ENCODE results near the gene GLIS2.
A peak's percentile ranks its signal among the peaks of the same experiment; 100 is the strongest.
"Not testable (repeated sequence)": the region's sequence is repeated elsewhere in the genome, so short reads cannot be mapped to it uniquely, and the experiment has no call there.

The GLIS2 gene

DNA sequence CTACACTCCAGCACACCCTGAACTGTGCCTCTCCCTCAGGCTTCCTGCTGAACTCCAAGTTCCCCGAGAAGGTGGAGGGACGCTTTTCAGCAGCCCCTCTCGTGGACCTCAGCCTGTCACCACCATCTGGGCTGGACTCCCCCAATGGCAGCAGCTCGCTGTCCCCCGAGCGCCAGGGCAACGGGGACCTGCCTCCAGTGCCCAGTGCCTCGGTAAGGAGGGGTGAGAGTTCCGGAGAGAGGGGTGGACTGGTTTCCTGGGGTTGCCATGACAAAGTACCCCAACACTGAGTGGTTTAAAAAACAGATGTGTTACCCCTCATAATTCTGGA lies 17.4 kb downstream of the GLIS2 start:
- Histone ChIP-seq H3K36me3 (peaks cover 43% of the 10 kb centered on the region), H3K27me3 (ENCODE audit: insufficient read depth, low read depth, severe bottlenecking) (no peaks in the 10 kb centered on the region), H3K27ac (no peak overlapping the region), H3K4me3 (ENCODE audit: low read depth, low read length) (no peak overlapping the region), H3K9me3 (ENCODE audit: severe bottlenecking) (no peaks in the 10 kb centered on the region)
- no peak for TF ChIP-seq CTCF (IDR thresholded peaks at IDR 0.05; ENCODE audit: low read depth, low read length)
- DNase-seq = no peak

GRCh38 chr16:4333714-4334113 lies 17.8 kb downstream of the GLIS2 start:
- not testable (repeated sequence) for H3K4me3 ChIP-seq (ENCODE audit: low read depth, low read length); H3K27me3 ChIP-seq (ENCODE audit: insufficient read depth, low read depth, severe bottlenecking); H3K27ac ChIP-seq; DNase-seq; H3K9me3 ChIP-seq (ENCODE audit: severe bottlenecking)
- peaks cover 48% of the 10 kb centered on the region for H3K36me3 ChIP-seq

DNA sequence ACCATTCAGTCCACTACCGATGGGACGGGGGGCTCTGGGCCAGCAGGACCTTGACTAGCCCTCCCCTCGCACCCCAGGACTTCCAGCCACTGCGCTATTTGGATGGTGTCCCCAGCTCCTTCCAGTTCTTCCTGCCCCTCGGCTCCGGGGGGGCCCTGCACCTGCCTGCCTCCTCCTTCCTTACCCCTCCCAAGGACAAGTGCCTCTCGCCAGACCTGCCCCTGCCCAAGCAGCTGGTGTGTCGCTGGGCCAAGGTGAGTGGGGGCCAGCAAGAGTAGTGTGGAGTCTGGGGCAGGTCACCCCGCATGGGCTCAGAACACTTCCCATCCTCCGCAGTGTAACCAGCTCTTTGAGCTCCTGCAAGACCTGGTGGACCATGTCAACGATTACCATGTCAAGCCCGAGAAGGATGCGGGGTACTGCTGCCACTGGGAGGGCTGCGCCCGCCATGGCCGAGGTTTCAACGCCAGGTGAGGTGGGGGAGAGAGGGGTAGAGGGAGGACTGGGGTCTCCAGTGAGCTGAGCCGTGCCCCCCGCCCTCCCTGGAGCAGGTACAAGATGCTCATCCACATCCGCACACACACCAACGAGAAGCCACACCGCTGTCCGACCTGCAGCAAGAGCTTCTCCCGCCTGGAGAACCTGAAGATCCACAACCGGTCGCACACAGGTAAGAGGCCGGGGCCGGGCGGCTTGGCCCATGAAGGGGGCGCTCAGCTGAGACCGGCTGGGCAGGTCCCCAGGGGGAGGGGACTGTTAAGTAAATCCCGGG lies 19.0 kb downstream of the GLIS2 start:
- no peaks in the 10 kb centered on the region for H3K27me3 ChIP-seq (ENCODE audit: insufficient read depth, low read depth, severe bottlenecking)
- no peak overlapping the region for H3K4me3 ChIP-seq (ENCODE audit: low read depth, low read length)
- no peak for DNase-seq
- H3K9me3 ChIP-seq (ENCODE audit: severe bottlenecking) = no peaks in the 10 kb centered on the region
- TF ChIP-seq CTCF (IDR thresholded peaks at IDR 0.05; ENCODE audit: low read depth, low read length) = no peak
- H3K36me3 ChIP-seq = peaks cover 58% of the 10 kb centered on the region
- no peak overlapping the region for H3K27ac ChIP-seq

DNA sequence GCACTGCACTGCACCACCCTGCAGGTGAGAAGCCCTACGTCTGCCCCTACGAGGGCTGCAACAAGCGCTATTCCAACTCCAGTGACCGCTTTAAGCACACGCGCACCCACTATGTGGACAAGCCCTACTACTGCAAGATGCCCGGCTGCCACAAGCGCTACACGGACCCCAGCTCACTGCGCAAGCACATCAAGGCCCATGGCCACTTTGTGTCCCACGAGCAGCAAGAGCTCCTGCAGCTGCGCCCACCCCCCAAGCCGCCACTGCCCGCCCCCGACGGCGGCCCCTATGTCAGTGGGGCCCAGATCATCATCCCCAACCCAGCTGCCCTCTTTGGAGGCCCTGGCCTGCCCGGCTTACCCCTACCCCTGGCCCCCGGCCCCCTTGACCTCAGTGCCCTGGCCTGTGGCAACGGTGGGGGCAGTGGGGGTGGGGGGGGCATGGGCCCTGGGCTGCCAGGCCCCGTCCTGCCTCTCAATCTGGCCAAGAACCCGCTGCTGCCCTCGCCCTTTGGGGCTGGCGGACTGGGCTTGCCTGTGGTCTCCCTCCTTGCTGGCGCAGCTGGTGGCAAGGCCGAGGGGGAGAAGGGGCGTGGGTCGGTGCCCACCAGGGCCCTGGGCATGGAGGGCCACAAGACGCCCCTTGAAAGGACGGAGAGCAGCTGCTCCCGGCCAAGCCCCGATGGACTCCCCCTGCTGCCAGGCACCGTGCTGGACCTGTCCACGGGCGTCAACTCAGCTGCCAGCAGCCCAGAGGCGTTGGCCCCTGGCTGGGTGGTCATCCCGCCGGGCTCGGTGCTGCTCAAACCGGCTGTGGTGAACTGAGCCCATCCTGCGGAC lies 21.1 kb downstream of the GLIS2 start:
- no peaks in the 10 kb centered on the region for H3K9me3 ChIP-seq (ENCODE audit: severe bottlenecking)
- no peak for TF ChIP-seq CTCF (IDR thresholded peaks at IDR 0.05; ENCODE audit: low read depth, low read length)
- H3K36me3 ChIP-seq = peaks cover 59% of the 10 kb centered on the region
- DNase-seq = no peak
- H3K27me3 ChIP-seq (ENCODE audit: insufficient read depth, low read depth, severe bottlenecking) = no peaks in the 10 kb centered on the region
- H3K27ac ChIP-seq = no peak overlapping the region
- H3K4me3 ChIP-seq (ENCODE audit: low read depth, low read length) = no peak overlapping the region

GRCh38 chr16:4337540-4338088 lies 21.7 kb downstream of the GLIS2 start:
- H3K27me3 ChIP-seq (ENCODE audit: insufficient read depth, low read depth, severe bottlenecking) = no peaks in the 10 kb centered on the region
- no peak for TF ChIP-seq CTCF (IDR thresholded peaks at IDR 0.05; ENCODE audit: low read depth, low read length)
- DNase-seq = no peak
- peaks cover 54% of the 10 kb centered on the region for H3K36me3 ChIP-seq
- no peak overlapping the region for H3K27ac ChIP-seq
- no peak overlapping the region for H3K4me3 ChIP-seq (ENCODE audit: low read depth, low read length)
- H3K9me3 ChIP-seq (ENCODE audit: severe bottlenecking) = no peaks in the 10 kb centered on the region

DNA sequence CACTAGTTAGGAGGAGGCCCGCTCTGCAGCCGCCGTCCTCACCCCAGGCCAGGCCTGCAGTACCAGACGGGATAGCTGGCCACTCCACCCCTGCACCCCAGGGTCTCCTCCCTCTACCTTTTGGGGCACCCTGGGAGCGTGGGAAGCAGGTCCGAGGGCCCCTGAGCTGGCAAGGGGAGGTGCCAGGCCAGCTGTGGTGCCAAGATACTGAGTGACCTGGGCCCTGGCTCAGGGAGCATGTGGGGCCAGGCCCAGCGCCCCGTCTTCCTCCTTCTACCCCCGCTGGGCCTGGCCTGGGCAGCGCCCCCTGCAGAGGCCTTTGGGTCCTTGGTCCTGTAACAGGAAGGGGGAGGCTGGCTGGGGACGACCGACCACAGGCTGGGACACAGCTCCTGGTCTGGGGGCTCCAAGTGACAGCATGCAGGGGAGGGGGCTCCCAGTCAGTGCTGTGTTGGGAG lies 22.3 kb downstream of the GLIS2 start:
- no peak for DNase-seq

More for the DNA sequence above, 22.3 kb downstream of the GLIS2 start:
- no peak overlapping the region for H3K27ac ChIP-seq
- no peaks in the 10 kb centered on the region for H3K9me3 ChIP-seq (ENCODE audit: severe bottlenecking)
- peaks cover 53% of the 10 kb centered on the region for H3K36me3 ChIP-seq
- TF ChIP-seq CTCF (IDR thresholded peaks at IDR 0.05; ENCODE audit: low read depth, low read length) = 0 out of 2 replicates have a peak, but pooled peaks have one; percentile 10
- H3K27me3 ChIP-seq (ENCODE audit: insufficient read depth, low read depth, severe bottlenecking) = no peaks in the 10 kb centered on the region
- H3K4me3 ChIP-seq (ENCODE audit: low read depth, low read length) = no peak overlapping the region

Measured in WERI-Rb-1 (cell line).